HepG2 (cell line): Measurements from ENCODE around the gene JAKMIP2. TPM values are rescaled to one million over a fixed set of nuclear protein-coding genes. Genes with fewer than 3 reads are reported as not detected.

ENCODE experiments used
- ATF7-NPFF ChIP-seq: sonication (generic); formaldehyde crosslinking; IDR thresholded peaks from 2 replicates; pipeline ENCODE4 v1.8.1; 2023; ENCODE audit warnings: mild to moderate bottlenecking, low read depth, missing genetic modification reagents, moderate library complexity
- ELF1 ChIP-seq: sonication (generic); formaldehyde crosslinking; IDR thresholded peaks from 2 replicates; pipeline ENCODE4 v1.4.0; 2020; ENCODE audit warnings: missing genetic modification reagents
- ETV5 ChIP-seq: IDR thresholded peaks from 2 replicates; pipeline ENCODE4 v1.6.1; 2018; ENCODE audit warnings: missing biosample characterization, missing genetic modification reagents, inconsistent platforms, borderline replicate concordance
- FOXK2 ChIP-seq: fragments of 450-650 bp; IDR thresholded peaks from 2 replicates; pipeline ENCODE4 v1.6.1; 2016
- JUN ChIP-seq: sonication (generic); formaldehyde crosslinking; IDR thresholded peaks from 2 replicates; pipeline ENCODE4 v1.4.0; 2020; ENCODE audit warnings: mild to moderate bottlenecking, missing genetic modification reagents
- KAT8 ChIP-seq: IDR thresholded peaks from 2 replicates; pipeline ENCODE4 v1.6.1; 2016; ENCODE audit warnings: missing genetic modification reagents, missing compliant biosample characterization
- KDM2A ChIP-seq: sonication (generic); formaldehyde crosslinking; IDR thresholded peaks from 2 replicates; pipeline ENCODE4 v1.4.0; 2020; ENCODE audit warnings: low read depth, missing genetic modification reagents, borderline replicate concordance
- MEF2D ChIP-seq: sonication (generic); formaldehyde crosslinking; IDR thresholded peaks from 2 replicates; pipeline ENCODE4 v1.5.1; 2020; ENCODE audit warnings: mild to moderate bottlenecking, missing genetic modification reagents
- MYC ChIP-seq: sonication (generic); formaldehyde crosslinking; IDR thresholded peaks from 2 replicates; pipeline ENCODE4 v1.9.0; 2021; ENCODE audit warnings: missing genetic modification reagents, borderline replicate concordance
- NFIC ChIP-seq: IDR thresholded peaks from 2 replicates; pipeline ENCODE4 v1.6.1; 2012; ENCODE audit warnings: mild to moderate bottlenecking, low read length, inconsistent platforms
- NONO ChIP-seq, 2 experiments: fragments of 450-650 bp in 1 of 2; sonication (generic) in 1 of 2; formaldehyde crosslinking in 1 of 2; IDR thresholded peaks in 1 of 2; conservative IDR thresholded peaks in 1 of 2; 2 replicates each; pipeline versions ENCODE4 v1.6.1 to v1.8.0; 2017 to 2022; ENCODE audit warnings: mild to moderate bottlenecking in 1 of 2, missing genetic modification reagents in 1 of 2, moderate library complexity in 1 of 2
- NR2F1 ChIP-seq, 2 experiments: fragments of 450-650 bp in 1 of 2; formaldehyde crosslinking in 1 of 2; IDR thresholded peaks; 2 replicates each; pipeline versions ENCODE4 v1.5.0 to v1.6.1; 2016 to 2020; ENCODE audit warnings: mild to moderate bottlenecking in 1 of 2, missing compliant biosample characterization in 1 of 2, missing genetic modification reagents in 1 of 2, moderate library complexity in 1 of 2
- RFX5 ChIP-seq: IDR thresholded peaks from 2 replicates; pipeline ENCODE4 v1.6.1; 2011; ENCODE audit warnings: low read depth, low read length, improper control_type of control experiment
- SAFB2 ChIP-seq: sonication (generic); formaldehyde crosslinking; IDR thresholded peaks from 2 replicates; pipeline ENCODE4 v1.5.1; 2020; ENCODE audit warnings: missing genetic modification reagents, low read depth, mild to moderate bottlenecking, borderline replicate concordance
- SMAD9 ChIP-seq: sonication (generic); formaldehyde crosslinking; IDR thresholded peaks from 2 replicates; pipeline ENCODE4 v1.5.1; 2020; ENCODE audit warnings: mild to moderate bottlenecking, missing genetic modification reagents
- SPEN ChIP-seq: sonication (generic); formaldehyde crosslinking; IDR thresholded peaks from 2 replicates; pipeline ENCODE4 v1.5.1; 2020; ENCODE audit warnings: low read depth, mild to moderate bottlenecking, missing genetic modification reagents
- STAT5B ChIP-seq: sonication (generic); formaldehyde crosslinking; IDR thresholded peaks from 2 replicates; pipeline ENCODE4 v1.4.0; 2020; ENCODE audit warnings: missing genetic modification reagents
- TCF12 ChIP-seq, 2 experiments: fragments of 450-650 bp in 1 of 2; sonication (generic) in 1 of 2; formaldehyde crosslinking in 1 of 2; IDR thresholded peaks; 2 replicates each; pipeline versions ENCODE4 v1.6.1 to v1.8.0; 2017 to 2022; ENCODE audit warnings: antibody characterized with exemption in 1 of 2, mild to moderate bottlenecking in 1 of 2, missing genetic modification reagents in 1 of 2, moderate library complexity in 1 of 2
- ZBTB20 ChIP-seq: sonication (generic); formaldehyde crosslinking; IDR thresholded peaks from 2 replicates; pipeline ENCODE4 v1.8.1; 2023; ENCODE audit warnings: missing genetic modification reagents, low read depth, mild to moderate bottlenecking, borderline replicate concordance
- ZNF326 ChIP-seq: sonication (generic); formaldehyde crosslinking; IDR thresholded peaks from 2 replicates; pipeline ENCODE4 v1.4.0; 2020; ENCODE audit warnings: missing genetic modification reagents, borderline replicate concordance
- ZNF512 ChIP-seq: sonication (generic); formaldehyde crosslinking; IDR thresholded peaks from 2 replicates; pipeline ENCODE4 v1.4.0; 2020; ENCODE audit warnings: mild to moderate bottlenecking, missing genetic modification reagents
- ZNF883 ChIP-seq: sonication (generic); formaldehyde crosslinking; IDR thresholded peaks from 2 replicates; pipeline ENCODE4 v1.5.1; 2020; ENCODE audit warnings: mild to moderate bottlenecking, missing genetic modification reagents; ENCODE audit errors: not compliant biosample characterization
- polyA plus RNA-seq, 8 experiments: library from polyadenylated mRNA; depleted of rRNA in 3 of 8; stranded (reverse) in 7 of 8; unstranded in 1 of 8; fragments of >200 nt; fragmentation: Illumina TruSeq in 4 of 8; extraction: Trizol in 4 of 8; gene quantifications; 2 replicates each; pipeline versions ENCODE4 v1.2.1 to v1.2.3, GENCODE V29; 2011 to 2016; ENCODE audit warnings: low read depth in 4 of 8, missing spikeins in 1 of 8, mixed read lengths in 1 of 8; ENCODE audit not compliant: insufficient read depth in 1 of 8
- total RNA-seq, 5 experiments: library from RNA; depleted of rRNA; stranded (reverse); fragments of >200 nt; fragmentation: Illumina TruSeq; extraction: Trizol; gene quantifications; 2 replicates each; pipeline ENCODE4 v1.2.3, GENCODE V29; 2016; ENCODE audit warnings: low read depth in 1 of 5
- TF ChIP-seq, protein P1 (sequence below): sonication (generic); formaldehyde crosslinking; IDR thresholded peaks from 2 replicates; pipeline ENCODE4 v1.5.0; 2020; ENCODE audit warnings: mild to moderate bottlenecking, missing genetic modification reagents, borderline replicate concordance
- TF ChIP-seq, protein P2 (sequence below): sonication (generic); formaldehyde crosslinking; IDR thresholded peaks from 2 replicates; pipeline ENCODE4 v1.4.0; 2020; ENCODE audit warnings: low read depth, mild to moderate bottlenecking, missing genetic modification reagents

The JAKMIP2 gene
- total and polyA plus RNA-seq, 2 of the 13 experiments (the other 11 are each of a cell fraction or from before 2014, with no cell fraction given): 0.04 to 2.1 TPM

DNA sequence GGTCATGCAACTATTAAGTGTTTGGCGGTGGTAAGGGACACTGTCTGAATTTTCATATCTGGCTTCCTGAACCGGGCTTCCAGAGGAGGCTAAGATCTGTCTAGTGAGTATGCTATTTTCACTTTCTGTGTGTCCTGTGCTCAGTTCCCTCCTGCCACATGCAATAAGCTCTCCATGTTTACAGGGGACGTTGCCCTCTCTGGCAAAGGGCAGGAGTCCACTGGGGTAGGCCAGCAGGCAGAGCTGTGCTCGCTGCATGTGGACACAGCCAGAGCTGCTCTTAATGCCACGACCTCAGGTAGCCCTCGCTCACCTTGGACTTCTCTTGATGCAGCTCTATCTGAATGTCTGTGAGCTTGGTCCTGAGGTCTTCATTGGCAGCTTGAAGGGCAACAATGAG is 111.2 kb downstream of the JAKMIP2 start (continued):
- peak; percentile 83 to 88 for TF ChIP-seq NR2F1 (CRISPR knock-in tag; IDR thresholded peaks at IDR 0.05)
- peak; percentile 71 for TF ChIP-seq KAT8 (CRISPR knock-in tag)
- TF ChIP-seq ATF7-NPFF (CRISPR knock-in tag): no peak
- TF ChIP-seq SMAD9 (CRISPR knock-in tag): no peak
- TF ChIP-seq SAFB2 (CRISPR knock-in tag): no peak
- TF ChIP-seq ZNF326 (CRISPR knock-in tag): no peak
- TF ChIP-seq TCF12 (IDR thresholded peaks at IDR 0.05): no peak
- TF ChIP-seq TCF12 (CRISPR knock-in tag; IDR thresholded peaks at IDR 0.05): no peak
- TF ChIP-seq NONO (IDR thresholded peaks at IDR 0.05): no peak
- TF ChIP-seq NONO (CRISPR knock-in tag; conservative IDR thresholded peaks at IDR 0.05): 0 out of 2 replicates have a peak, but pooled peaks have one; percentile 31
- 0 out of 2 replicates have a peak, but pooled peaks have one; percentile 50 for TF ChIP-seq KDM2A
- no peak for TF ChIP-seq ZNF883
- TF ChIP-seq, protein P1, sequence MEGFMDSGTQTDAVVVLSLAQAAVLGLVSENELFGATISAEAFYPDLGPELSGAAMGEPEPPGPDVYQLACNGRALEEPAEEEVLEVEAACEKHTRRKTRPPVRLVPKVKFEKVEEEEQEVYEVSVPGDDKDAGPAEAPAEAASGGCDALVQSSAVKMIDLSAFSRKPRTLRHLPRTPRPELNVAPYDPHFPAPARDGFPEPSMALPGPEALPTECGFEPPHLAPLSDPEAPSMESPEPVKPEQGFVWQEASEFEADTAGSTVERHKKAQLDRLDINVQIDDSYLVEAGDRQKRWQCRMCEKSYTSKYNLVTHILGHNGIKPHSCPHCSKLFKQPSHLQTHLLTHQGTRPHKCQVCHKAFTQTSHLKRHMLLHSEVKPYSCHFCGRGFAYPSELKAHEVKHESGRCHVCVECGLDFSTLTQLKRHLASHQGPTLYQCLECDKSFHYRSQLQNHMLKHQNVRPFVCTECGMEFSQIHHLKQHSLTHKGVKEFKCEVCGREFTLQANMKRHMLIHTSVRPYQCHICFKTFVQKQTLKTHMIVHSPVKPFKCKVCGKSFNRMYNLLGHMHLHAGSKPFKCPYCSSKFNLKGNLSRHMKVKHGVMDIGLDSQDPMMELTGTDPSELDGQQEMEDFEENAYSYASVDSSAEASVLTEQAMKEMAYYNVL (CRISPR knock-in tag): peak; percentile 54; the same call in 1 of the 2 replicates
- TF ChIP-seq ELF1 (CRISPR knock-in tag): peak; percentile 31; the same call in 1 of the 2 replicates
- TF ChIP-seq MYC (CRISPR knock-in tag): peak; percentile 67
- TF ChIP-seq JUN (CRISPR knock-in tag): no peak
- TF ChIP-seq FOXK2: peak; percentile 69
- TF ChIP-seq ZBTB20 (CRISPR knock-in tag): peak; percentile 88; the same call in 1 of the 2 replicates
- no peak for TF ChIP-seq NFIC
- TF ChIP-seq RFX5: no peak
- peak; percentile 62; the same call in 1 of the 2 replicates for TF ChIP-seq MEF2D (CRISPR knock-in tag)
- 0 out of 2 replicates have a peak, but pooled peaks have one; percentile 46 for TF ChIP-seq ETV5 (CRISPR knock-in tag)
- peak; percentile 83; the same call in 1 of the 2 replicates for TF ChIP-seq SPEN (CRISPR knock-in tag)
- no peak for TF ChIP-seq ZNF512
- TF ChIP-seq, protein P2, sequence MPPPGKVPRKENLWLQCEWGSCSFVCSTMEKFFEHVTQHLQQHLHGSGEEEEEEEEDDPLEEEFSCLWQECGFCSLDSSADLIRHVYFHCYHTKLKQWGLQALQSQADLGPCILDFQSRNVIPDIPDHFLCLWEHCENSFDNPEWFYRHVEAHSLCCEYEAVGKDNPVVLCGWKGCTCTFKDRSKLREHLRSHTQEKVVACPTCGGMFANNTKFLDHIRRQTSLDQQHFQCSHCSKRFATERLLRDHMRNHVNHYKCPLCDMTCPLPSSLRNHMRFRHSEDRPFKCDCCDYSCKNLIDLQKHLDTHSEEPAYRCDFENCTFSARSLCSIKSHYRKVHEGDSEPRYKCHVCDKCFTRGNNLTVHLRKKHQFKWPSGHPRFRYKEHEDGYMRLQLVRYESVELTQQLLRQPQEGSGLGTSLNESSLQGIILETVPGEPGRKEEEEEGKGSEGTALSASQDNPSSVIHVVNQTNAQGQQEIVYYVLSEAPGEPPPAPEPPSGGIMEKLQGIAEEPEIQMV (CRISPR knock-in tag): no peak
- TF ChIP-seq STAT5B (CRISPR knock-in tag): no peak
